HG02973 (cell line): ENCODE measurements around the gene PSMG2.

ENCODE experiments used
- ATAC-seq: cut with Tn5 transposase; IDR thresholded peaks from one replicate; pipeline ENCODE4 v1.9.1; 2021; ENCODE audit warnings: moderate library complexity; ENCODE audit not compliant: unreplicated experiment

Gene PSMG2, protein sequence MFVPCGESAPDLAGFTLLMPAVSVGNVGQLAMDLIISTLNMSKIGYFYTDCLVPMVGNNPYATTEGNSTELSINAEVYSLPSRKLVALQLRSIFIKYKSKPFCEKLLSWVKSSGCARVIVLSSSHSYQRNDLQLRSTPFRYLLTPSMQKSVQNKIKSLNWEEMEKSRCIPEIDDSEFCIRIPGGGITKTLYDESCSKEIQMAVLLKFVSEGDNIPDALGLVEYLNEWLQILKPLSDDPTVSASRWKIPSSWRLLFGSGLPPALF

GRCh38 chr18:12702221-12703095 lies at the start of gene PSMG2, which contains the start of gene CEP76:
Gene PSMG2, plus strand, starts transcription at chr18:12703042. Its CDS starts 66 bp downstream, at chr18:12703108.
Gene CEP76, minus strand, starts transcription at chr18:12702723. Its CDS starts 175 bp downstream, at chr18:12702548.
- ATAC-seq, result peak; percentile 72

GRCh38 chr18:12654971-12655370 lies 47.9 kb upstream of the PSMG2 start:
- no peak for ATAC-seq

DNA sequence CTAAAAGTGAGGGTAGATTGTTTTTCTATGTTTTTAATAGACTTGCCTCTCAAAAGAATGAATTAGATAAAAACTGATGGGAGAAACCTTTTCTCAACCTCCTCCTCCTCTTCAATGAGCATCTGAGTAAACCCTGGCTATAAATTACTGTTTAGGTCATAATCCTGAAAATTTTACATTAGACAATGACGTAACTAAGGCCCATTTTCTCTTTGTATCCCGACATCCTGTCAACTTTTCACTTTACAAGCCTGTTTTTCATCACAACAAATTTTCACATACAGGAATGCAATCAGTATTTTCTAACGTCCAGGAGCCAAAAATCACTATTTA lies 46.3 kb upstream of the PSMG2 start:
- no peak for ATAC-seq

GRCh38 chr18:12656938-12657683 lies 45.7 kb upstream of the PSMG2 start:
- no peak for ATAC-seq

DNA sequence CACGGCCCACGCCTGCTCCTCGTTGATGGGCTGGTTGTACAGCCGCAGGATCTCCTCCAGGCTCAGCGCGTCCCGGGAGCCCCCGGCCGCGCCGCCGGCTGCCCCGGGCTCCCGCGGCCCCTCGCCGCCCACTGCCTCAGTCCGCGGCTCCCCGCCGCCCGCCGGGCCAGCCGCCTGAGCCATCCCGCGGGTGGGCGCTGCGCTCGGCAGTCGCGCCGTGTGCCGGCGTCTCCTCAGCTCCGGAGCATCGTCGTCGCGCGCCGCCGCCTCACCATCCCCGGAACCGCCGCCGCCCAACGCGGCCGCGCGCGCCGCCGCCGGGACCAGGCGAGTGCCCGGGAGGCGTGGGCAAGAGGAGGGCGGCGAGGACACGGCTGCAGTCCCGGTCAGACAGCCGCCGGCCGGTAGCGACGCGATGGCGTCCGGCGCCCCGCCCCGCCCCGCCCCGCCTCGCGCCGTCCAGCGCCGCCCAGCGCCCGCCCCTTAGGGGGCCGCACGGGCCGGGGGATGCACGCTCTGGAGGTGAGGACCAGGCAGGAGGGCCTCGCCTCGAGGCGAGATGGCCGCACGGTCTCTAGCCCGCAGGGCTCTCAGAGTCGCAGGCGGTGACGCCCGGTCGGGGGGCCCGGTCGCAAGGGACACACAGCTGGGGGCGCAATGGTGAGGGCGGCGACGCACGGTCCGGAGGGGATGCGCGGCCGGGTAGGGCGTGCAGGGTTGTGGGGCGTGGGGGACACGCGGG lies 45.0 kb upstream of the PSMG2 start, which contains the start of gene SPIRE1:
SPIRE1 (minus strand) TSS at position 424 of the 742 bp plus-strand sequence; CDS start at position 183, 241 bp downstream.
- no peak for ATAC-seq

- ATAC-seq, result no peak
These were observed 44.3 kb upstream of the PSMG2 start for GRCh38 chr18:12658426-12659138.

DNA sequence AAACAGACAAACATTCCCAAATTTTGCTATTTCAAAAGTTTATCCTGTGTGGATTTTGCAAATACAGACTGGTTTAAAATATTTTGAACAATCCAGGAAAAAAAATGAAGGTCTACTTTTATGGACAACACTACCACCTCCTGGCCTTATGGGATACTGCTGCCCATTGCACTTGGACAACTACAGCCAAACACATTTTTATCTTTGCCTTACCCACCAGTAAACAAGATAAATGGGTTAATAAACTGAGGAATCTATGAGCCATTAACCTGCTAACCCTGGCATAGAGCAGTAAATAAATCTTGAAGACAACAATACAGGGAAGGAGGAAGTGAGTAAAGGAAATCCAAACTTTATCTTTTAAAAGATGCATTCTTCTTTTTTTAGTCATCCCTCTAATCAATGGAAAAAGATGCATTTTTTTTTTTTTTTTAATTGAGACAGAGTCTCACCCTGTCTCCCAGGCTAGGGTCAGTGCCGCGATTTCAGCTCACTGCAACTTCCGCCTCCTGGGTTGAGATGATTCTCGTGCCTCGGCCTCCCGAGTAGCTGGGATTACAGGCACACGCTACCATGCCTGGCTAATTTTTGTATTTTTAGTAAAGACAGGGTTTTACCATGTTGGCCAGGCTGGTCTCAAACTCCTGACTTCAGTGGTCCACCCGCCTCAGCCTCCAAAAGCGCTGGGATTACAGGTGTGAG lies 42.8 kb upstream of the PSMG2 start:
- no peak for ATAC-seq

DNA sequence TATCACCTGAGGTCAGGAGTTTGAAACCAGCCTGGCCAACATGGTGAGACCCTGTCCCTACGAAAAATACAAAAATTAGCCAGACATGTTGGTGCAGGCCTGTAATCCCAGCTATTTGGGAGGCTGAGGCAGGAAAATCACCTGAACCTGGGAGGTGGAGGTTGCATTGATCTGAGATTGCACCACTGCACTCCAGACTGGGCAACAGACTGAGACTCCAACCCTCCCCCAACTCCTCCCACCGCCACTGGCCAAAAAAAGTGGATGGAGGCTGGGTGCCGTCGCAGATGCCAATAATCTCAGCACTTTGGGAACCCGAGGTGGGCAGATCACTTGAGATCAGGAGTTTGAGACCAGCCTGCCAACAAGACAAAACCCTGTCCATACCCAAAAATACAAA lies 34.8 kb upstream of the PSMG2 start:
- no peak for ATAC-seq

GRCh38 chr18:12679183-12679786 lies 23.6 kb upstream of the PSMG2 start:
- ATAC-seq, result no peak

DNA sequence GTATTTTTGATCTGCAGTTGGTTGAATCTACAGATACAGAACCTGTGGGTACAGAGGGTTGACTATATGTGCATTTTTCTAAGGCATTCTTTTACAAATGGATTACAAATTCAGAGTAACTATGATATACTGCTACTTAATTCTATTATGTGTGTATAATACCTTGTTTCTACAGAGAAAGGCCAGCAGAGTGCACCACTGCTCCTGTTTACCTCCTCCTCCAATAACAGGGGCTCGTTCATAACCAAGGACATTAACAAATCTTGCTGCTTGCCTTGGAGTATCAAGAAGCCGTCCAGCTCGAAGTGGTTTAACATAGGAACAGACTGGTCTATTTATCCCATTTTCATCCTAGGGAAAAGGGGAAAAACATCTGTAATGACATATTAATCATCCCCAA lies 16.7 kb upstream of the PSMG2 start:
- no peak for ATAC-seq

GRCh38 chr18:12689256-12689850 lies 13.5 kb upstream of the PSMG2 start:
- no peak for ATAC-seq

DNA sequence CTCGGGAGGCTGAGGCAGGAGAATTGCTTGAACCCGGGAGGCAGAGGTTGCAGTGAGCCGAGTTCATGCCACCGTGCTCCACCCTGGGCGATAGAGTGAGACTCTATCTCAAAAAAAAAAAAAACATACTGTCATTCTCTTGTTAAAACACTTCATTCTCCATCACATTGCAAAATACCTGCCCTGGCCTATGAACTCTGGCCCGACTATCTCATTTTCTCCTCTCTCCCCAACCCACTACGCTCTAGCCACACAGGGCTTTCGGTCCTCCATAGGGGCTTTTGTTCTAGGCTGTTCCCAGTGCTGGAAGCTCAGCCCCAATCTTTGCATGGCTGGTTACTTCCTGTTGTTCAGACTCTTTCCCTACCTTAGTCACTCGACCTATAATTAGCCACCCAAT lies 10.6 kb upstream of the PSMG2 start:
- ATAC-seq, result no peak

DNA sequence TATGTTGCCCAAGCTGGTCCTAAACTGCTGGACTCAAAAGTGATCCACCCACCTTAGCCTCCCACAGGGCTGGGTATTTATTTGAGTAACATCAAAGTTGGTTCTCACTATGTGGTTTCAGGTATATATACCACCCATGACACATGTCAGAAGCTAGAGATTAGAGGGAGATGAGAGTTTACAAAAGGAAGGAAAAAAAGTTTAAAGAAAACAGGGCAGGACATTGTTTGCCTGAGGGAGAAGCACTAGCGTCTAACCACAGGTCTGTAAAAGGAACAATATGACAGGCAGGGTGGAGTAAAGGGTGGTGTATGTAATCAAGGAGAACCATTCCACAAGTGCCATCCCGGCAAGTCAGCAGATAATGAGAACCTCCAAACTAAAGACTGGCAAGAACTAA lies 8.8 kb upstream of the PSMG2 start:
- ATAC-seq, result no peak

DNA sequence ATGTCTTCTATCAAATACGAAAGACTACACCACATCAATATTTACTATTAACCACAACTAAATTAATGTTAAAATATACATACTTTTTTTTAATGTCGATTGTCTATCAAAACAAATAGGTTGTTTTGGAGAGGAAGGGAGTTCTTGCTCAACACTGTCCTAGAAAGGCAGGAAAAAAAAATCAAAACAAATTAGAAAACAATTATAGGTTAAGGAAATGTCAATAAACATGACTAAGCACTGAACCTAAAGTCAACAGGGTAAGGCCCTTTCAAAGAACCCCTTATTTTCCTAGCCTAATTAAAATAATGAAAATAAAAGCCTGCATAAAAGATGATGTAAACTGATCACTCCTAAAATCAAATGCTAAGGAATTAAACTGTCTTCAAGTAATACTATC lies 3.1 kb upstream of the PSMG2 start:
- ATAC-seq, result no peak

GRCh38 chr18:12701161-12701560 lies 1.7 kb upstream of the PSMG2 start:
- no peak for ATAC-seq

DNA sequence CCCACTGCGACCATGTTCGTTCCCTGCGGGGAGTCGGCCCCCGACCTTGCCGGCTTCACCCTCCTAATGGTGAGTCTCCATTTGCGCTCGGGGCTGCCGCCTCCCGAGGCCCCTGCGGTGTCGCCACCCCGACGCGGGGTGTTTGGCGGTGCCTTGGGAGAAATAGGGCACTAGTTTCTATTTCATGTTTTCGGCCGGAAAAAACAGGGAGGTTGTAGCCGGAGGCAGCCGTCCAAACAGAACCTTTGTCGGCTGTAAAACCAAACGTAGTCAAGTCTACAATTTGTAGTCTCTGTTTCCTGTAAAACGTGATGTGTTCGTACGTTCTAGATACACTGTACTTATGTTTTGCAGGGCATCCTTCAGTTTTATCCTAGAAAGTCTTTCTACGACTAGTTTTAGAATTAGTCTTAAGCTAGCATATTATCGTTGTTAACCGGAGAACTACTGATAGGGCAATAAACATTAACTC lies 290 bp downstream of the PSMG2 start:
- no peak for ATAC-seq

GRCh38 chr18:12703664-12704063 lies 822 bp downstream of the PSMG2 start:
- ATAC-seq, result no peak

- no peak for ATAC-seq
These were observed 8.6 kb downstream of the PSMG2 start for GRCh38 chr18:12711446-12711845.
